HG03378 (cell line): ENCODE data around the gene CRB2.

Experiments used
- ATAC-seq: cut with Tn5 transposase; IDR thresholded peaks from one replicate; pipeline ENCODE4 v1.9.1; 2021; ENCODE audit warnings: mild to moderate bottlenecking, moderate library complexity; ENCODE audit not compliant: unreplicated experiment

CRB2 gene

DNA sequence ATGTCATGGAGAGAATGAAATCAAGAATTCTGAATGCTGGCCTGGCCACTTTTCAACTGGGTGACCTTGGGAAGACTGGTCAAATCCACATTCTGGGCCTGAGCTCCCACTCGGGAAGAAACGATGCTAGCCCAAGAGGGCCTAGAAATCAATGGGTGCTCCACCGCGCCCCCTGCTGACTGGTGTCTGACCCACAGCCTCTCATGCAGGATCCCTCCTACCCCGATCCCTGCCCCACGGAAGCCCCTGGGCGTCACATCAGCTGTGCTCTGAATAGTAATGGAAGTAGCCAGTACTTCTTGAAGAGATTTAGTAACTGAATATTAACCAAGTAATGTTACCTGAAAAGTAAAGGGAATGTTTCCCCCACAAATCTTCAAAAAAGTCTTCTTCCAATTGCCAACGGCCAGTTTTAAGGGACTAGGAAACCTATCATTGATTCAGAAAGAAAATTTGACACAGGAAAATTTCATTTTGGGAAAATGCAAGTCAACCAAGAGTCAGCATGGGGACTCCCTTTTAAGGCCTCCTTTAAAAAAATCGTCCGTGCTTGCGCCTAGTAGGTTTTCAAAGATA is 43.9 kb downstream of the CRB2 start:
- ATAC-seq = no peak

DNA sequence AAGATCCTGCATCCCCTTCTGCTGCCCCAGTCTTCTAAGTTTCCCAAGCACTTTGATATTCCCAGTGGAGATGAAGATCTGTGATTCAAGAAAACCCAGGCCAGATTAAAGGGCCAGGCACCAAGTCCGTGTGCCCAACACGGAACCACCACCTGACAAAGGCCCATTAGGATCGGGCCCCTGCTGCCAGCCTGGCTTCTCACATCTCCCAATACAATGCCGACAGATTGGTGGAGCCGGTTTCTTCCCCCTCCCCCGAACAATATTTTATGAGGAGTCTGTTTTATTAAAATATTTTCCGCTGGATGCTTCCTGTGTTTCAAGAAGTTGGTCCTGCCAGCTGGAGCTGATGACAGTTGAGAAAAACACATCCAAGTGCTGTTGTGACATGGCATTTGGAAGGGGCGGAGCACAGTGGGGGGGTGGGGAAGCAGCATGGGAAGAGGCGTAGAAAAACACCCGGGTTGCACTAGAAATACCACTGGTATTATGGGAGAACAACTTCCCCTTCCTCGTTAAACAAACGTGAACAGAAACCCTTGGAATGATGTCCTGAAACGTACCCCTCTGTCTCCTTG is 45.0 kb downstream of the CRB2 start:
- no peak for ATAC-seq

DNA sequence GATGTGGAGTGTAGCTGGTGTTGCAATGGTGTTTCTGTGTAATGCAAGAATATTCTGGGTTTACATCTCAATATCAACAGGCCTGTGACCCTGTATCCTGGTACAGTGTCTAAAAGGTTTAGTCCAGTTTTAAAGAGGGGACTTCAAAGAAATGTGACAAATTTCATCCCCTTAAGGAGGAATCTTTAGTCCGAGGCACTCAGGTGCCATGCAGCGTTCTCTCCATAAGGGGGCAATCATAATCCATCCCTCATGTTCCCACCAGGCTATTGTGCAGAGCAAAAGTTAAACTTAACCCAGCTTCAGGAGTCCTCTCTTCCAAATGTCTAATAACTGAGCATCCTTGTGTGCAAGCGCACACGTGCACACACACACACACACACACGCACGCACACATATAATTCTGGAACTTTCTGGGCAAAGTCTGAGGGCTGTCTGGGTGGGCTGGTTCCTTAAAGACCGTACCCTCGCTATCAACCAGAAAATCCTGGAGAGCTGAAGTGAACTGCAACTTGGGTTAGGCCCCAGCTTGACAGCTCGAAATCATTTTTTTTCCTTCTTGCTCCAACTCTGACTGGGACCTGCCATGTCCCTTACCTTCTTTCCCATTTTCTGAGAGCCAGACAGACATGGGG is 46.0 kb downstream of the CRB2 start:
- no peak for ATAC-seq

DNA sequence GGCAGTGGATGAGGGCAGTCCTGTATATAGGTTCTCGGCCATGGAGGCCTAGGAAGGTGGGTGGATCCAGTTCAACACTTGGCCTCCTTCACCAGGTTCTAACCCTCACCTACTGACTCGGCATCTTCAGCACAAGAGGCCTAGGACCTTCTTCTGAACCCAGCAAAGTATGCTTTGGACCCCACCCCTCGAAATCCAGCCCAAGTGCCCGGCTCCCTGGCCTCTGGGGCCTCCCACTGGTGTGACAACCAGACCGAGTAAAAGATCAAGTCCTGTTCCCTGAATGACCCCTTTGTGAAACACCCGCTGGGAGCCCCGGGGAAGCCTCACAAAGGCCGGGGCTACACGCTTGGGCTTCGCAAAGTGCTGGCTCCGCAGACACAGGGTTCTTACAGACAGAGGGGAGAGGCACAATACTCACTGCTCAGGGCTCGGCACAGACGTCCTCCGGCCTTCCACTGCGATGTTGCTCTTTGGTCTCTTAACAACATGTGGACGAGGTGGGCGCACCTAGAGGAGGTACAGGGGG is 47.0 kb downstream of the CRB2 start:
- ATAC-seq = no peak

DNA sequence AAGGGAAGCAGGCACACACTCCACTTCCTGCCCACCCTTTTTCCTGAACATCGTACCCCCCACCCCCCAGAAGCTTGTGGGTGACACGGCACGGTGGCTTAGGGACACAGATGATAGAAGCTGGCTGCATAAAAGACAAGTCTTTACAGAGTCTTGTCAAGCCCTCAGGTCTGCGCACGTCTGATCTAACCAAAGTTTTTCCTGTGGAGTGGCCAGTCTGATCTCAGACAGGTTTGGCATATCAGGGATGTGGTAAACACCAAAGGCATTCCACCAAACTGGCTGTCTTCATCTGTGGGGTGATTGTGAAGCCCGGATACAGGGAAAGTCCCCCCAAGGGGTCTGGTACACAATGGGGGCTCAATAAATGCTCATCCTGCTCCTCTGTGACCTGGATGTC is 50.0 kb downstream of the CRB2 start:
- ATAC-seq = no peak

DNA sequence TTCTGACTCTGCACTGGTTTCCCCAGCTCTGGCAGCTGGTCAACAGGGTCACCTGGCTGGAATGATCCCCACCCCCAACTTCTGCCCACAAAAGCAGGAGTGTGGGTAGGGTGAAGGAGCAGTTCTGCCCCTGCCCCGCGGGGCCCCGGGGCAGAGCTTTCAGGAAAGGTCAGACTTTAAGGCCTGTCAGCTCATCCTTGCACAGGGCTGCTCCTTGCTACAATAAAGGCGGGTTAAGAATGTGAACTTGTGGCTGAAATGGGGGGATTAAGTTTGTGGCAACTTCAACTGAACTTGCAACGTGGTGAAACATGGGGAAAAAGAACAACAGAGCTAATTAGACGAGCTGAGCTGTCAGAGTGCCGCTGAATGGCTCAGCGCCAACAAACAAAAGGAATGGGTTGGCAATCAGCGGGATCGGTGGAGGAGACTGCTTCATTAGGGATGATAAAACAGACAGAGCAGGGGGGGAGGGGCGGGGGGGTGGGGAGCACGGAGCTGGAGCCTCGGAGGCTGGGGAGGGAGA is 50.8 kb downstream of the CRB2 start:
- no peak for ATAC-seq

DNA sequence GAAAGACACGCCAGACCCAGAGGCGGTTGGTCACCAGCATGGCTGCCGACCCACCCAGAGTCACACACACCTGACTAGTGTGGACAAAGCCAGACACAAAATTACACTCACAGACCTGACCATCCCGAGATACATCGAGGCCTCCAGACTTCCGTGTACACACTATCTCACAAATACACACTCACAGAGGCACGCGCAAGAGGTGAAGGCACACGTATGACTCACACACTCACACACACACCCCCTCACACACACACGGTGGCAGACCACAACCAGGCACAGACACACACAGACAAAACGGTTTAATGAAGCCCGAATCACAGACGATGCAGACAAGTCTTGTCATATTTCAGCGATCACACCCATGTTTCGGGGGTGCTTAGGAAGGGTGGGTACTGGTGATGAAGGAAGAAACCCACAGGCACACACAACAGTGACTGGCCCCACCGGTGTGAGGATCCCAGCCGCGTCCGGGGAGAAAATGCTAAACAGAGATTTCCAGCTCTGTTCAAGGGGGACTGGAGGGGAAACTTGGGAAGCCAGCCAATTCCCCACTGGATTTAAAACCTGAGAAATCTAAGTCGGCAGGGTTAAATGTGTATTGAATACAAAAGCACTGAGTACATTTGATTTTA is 51.3 kb downstream of the CRB2 start:
- no peak for ATAC-seq

DNA sequence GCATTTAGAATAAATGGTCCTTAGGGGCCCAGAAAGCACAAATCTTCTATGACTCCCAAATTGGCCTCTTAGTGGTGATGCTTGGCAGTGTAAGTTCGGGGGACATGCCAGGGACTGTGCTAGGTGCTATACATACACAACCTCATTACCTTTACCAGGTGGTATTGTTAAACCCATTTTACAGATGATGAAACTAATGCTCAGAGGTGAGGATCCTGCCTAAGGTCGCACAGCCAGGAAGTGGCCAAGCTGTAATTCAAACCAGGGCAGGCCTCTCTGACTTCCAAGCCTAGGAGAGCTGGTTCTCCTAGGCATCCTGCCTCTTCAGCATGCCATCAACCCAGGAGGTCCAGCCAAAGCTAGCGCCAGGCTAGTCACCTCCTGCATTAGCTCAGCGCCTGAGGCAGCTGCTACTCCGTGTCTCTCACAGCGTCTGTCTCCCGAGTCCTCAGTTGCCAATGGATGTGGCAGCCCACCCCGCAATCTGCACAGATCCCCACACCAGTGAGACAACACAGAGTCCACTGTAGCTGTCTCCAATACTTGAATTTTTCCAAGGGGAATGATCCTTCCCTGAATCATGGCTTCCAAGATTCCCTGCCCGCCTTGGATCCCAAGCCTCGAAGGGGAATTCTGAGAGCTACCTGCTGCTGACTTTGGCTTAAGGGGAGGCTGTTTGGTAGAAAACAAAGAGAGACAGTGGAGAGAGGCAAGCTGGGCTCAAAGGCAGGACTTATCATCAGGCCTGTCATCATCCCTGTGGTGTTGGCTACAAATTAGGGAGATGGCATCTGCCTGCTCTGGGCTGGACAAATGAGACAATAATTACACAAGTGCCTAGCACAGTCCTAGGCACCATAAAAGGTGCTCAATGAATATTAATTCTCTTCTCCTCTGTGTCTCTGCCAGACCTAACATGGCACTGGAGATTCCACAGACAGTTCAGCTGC is 52.6 kb downstream of the CRB2 start:
- no peak for ATAC-seq

DNA sequence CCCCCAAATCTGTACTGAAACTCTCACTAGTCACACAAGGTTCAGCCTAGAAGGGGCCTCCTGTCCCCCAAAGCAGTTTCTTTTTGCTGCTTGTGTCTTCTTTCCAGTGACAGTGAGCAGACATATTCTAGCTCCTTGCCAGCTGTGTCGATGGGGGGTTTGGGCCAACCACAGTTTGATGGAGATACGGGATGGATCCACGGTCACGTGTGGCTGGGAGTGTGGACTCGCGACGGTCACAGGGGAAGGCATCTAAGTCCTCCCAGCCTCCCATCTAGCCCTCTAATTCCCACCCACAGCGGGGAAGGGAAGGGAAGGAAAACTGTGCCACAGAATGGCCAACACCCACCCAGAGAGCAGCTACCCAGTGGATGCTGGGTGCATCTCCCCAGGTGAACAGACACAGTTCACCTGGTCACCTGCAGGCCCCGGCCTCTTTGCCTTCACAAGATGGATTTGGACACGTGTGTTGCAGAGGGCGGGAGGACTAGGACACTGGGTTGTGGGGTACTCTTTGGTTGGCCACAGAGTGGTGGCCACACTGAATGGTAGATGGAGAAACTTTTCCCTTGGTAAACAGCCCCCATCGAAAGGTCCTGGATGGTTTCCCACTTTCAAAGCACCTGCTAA is 54.4 kb downstream of the CRB2 start:
- ATAC-seq = no peak

DNA sequence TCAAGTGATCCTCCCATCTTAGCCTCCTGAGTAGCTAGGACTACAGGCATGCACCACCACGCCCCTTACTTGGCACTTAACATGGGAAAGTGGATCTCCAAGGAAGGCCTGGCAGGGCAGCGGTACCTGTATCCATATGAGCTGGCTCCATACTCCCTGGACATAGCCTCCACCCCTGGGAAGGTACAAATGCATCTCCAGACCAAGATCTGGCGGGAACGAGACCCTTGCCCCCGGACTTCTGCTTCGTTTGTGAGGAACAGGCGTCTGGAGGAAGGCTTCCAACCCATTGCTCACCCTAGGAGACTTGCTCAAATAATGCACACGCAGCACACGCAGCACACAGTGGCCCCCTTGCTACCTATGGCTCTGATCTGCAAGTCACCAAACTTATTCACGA is 55.2 kb downstream of the CRB2 start:
- no peak for ATAC-seq

DNA sequence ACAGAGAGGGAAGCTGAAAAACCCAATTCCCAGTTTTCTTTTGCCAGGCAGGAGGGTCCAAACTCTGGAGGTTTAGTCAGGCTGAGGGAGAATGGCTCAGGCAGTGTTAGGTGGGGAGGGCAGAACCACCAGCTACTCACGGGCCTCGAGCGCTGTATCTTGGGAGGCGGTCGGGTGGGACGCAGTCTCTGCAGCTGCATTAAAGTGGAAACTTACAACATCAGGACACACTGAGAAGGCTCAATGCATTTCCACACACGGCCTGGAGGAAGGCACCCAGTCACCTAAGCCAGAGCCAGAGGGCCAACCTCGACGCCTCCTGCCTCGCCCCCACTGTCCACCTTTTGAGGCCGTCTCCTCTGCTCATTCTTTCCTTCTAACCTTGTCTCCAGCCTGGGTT is 55.6 kb downstream of the CRB2 start:
- no peak for ATAC-seq

DNA sequence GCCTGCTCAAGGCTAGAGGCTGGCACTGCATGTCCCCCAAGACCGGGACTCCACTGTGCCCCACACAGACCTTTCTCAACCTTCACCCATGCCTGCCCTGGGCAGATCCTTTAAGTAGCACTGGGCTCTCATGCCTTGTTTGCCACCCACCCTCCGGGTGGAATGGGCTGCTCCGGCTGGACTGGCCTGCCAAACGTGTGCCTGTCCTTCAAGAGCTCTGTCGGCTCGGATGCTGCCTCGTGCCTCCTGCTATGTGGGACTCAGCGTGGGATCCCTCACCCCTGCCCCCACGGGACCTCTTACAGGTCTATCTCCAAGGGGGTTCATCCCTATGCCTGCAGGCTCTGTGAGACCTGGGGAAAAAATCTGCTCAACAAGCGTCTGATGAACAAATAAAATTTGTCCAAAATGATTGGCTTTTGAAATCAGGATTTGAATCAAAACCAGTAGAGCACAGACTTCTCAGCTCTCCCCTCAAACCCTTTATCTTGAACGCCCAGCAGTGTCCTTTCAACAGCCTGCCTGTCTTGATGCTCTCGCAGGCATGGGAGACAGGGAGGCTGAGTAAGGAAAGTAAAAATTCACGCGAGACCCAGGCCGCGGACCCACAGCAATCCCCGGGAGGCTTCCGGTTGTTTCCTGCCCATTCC is 56.3 kb downstream of the CRB2 start:
- ATAC-seq = no peak

DNA sequence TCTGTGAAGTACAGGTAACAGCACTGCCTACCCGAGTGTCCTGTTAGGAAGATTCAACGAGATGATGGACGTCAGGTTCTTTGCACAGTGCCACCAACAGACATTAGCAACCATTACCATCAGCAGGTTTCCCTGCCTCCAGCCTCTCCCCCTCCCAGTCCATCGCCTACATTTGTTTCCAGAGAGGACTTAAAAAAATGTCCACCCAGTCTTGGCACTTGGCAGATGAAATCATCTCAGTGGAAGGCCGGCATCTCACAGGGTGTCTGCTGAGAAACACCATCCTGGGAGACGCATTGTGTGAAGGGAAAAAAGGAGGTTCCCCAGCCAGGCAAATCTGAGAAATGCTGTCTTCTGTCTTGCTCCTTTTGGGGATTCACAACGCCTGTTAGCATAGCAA is 58.2 kb downstream of the CRB2 start:
- no peak for ATAC-seq

DNA sequence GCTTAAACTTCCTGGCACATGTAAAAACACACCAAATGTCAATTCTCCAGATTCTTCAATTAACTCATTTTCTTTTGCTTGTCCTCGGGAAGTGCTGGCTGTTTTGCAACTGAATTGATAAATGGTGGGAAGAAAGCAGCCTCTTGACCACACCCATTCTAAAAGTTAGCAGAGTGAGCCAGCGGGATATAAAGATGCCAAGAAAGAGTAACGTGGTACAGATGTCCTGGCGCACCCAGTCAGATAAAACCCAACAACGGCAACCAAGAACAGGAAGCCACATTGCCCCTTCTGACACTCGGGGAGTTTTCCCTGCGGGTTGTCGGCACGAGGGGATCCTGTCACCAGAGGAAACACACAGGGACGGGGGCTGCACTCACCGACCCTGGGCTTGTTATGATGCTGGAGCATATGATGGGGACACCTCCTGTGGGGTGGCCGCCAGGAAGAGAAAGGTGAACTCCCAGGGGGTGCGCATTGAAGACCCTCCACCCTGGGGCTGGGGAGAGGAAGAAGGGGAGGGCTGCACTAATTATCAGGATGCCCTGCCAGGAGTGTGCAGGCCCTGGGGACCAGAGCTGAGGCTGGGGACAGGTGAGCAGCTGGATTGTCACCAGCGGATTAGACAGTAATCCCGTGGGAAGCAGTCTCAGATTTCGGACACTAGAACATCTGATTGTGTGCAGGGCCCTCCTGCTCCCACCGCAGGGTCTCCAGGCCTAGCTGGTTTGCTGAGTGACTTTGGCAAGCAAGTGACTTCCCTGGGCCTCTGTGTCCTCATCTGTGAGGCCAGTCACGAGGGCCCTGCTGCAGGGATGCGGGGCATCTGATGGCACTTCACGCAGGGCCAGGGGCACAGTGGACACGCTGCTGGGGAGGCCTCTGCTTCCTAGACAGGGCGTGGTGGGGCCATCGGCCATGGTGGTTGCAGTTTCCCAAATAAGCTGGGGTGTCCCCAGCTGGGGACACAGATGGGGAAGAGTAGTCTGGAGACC is 59.2 kb downstream of the CRB2 start:
- no peak for ATAC-seq

DNA sequence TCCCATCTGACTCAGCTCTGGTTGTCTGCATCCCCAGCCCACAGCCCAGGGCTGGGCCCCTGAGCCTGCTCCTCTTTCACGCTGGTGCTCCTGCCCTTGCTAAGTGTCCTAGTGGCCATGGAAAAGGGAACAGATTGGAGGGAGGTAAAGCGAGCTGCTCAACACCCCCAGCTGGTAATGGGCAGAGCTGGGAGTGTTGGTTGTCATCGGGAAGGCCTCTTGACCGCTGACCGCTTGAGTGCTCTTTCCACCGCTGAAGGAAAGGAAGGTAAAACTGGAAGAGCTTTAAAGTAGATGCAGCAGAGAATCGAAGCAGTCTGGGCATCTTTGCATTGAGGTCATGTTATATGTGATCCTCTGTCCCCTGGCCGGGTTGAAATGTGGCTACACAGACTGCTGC is 60.2 kb downstream of the CRB2 start:
- no peak for ATAC-seq

DNA sequence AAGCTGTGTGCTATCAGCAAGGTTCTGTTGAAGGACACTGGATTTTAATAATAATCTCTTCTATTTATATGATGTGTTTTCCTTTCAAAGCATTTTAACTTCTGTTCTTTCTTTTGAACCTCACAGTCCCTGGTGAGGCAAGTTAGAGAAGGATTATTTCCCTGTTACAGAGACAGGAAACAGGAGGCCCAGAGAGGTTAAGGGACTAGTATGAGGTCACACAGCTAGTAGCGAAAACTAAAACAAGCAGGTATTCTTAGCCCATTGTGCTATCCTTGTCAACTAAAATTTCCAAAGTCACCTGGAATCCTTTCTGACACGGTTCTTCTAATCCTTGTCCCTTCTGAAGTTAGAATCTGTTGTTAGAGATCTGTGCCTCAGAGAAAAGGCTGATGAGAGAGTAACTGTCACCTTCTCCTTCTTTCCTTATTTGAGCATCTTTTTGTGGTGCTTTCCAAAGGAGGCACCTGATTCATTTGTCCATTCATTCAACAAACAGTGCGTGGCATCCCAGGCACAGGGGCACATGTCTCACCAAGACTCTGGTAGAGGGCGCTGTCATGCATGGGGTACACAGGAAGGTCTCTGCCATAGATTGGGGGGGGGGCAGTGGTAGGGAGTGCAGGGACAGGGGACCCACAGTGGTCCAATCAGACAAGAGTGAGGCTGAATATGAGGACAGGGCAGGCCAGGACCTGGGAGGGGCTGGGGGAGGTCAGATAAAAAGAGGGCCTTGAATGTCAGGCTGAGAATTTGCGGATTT is 61.5 kb downstream of the CRB2 start:
- no peak for ATAC-seq

DNA sequence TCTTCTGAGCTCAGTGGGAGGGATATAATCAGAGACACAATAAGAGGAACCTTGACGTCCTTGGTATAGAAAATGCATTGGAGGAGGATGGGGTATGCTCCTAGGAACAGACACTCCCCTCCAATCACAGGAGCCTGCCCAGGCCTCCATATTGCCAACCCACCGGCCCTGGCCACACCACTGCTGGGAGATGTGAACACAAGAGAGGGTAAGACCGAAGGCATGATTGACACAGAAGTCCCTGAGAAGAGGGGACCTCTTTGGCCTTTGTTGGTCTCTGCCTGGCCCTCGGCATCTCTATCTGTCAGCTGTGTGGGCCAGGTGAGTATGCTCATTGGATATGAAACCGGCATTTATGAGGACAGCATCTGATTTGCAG is 62.0 kb downstream of the CRB2 start:
- no peak for ATAC-seq

DNA sequence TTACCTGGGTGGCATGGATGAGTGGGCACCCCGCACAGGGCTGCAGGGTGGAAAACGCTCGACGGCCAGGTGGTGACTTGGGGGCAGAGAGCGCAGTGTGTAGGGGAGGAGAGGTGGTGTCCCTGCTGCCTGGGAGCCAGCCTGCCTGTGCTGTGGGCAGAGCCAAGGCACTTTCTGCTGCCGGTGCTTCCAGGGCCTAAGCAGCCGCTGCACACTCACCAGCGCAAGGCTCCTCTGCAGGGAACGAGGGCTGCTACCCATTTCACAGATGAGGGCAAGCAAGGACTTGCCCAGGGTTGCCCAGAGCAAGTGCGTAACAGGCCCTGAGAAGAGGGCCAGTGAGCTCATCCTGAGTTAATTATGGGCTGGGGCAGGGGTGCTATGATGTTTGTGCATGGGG is 62.5 kb downstream of the CRB2 start:
- ATAC-seq = no peak
